PC-3 (cell line): ENCODE results near the gene ZNF341.

Experiments used
- EZH2 ChIP-seq: fragments of 300-600 bp; sonication (generic); IDR thresholded peaks from one replicate; pipeline ENCODE4 v1.6.1; 2017; ENCODE audit warnings: antibody characterized with exemption, mild to moderate bottlenecking, low read length; ENCODE audit not compliant: unreplicated experiment
- TF ChIP-seq, protein P1 (sequence below): fragments of 300-600 bp; sonication (generic); conservative IDR thresholded peaks from 2 replicates; pipeline ENCODE4 v1.5.1; 2017; ENCODE audit warnings: antibody characterized with exemption, low read depth, mild to moderate bottlenecking, low read length

DNA sequence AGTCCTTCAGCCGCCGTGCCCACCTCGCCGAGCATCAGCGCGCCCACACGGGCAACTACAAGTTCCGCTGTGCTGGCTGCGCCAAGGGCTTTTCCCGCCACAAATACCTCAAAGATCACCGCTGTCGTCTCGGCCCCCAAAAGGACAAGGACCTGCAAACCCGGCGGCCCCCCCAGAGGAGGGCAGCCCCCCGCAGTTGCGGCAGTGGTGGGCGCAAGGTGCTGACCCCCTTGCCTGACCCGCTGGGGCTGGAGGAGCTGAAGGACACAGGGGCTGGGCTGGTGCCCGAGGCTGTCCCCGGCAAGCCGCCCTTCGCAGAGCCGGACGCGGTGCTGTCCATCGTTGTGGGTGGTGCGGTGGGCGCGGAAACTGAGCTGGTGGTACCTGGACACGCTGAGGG, 59.2 kb downstream of the ZNF341 start:
- TF ChIP-seq EZH2, result no peak
- TF ChIP-seq, protein P1, sequence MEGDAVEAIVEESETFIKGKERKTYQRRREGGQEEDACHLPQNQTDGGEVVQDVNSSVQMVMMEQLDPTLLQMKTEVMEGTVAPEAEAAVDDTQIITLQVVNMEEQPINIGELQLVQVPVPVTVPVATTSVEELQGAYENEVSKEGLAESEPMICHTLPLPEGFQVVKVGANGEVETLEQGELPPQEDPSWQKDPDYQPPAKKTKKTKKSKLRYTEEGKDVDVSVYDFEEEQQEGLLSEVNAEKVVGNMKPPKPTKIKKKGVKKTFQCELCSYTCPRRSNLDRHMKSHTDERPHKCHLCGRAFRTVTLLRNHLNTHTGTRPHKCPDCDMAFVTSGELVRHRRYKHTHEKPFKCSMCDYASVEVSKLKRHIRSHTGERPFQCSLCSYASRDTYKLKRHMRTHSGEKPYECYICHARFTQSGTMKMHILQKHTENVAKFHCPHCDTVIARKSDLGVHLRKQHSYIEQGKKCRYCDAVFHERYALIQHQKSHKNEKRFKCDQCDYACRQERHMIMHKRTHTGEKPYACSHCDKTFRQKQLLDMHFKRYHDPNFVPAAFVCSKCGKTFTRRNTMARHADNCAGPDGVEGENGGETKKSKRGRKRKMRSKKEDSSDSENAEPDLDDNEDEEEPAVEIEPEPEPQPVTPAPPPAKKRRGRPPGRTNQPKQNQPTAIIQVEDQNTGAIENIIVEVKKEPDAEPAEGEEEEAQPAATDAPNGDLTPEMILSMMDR, result no peak
